ENCODE results near the gene RANBP10. TPM values are rescaled to one million over a fixed set of nuclear protein-coding genes. Genes with fewer than 3 reads are reported as not detected.
A peak's percentile ranks its signal among the peaks of the same experiment; 100 is the strongest.

The RANBP10 gene
- total RNA-seq, 4 donors from 2014 or later: 6.4 to 12.9 (median 10.8) TPM

- no peak overlapping the region for H3K4me3 ChIP-seq
- H3K27me3 ChIP-seq: no peaks in the 10 kb centered on the region
- 60 to 67% methylated on average over 4 to 6 of the region's 6 CpGs for WGBS, 2 donors
- TF ChIP-seq POLR2A (IDR thresholded peaks at IDR 0.05) (no peak), CTCF (IDR thresholded peaks at IDR 0.05) (no peak)
- H3K36me3 ChIP-seq: peaks cover 0 to 29% (median 3%) of the 10 kb centered on the region in 3 donors
- H3K9me3 ChIP-seq: no peaks in the 10 kb centered on the region
- peak overlapping the region in 2 of 4 donors; percentile 15 to 57 for H3K27ac ChIP-seq
- intact Hi-C loops (cut with DNase I): no loop called here
- DNase-seq: no peak
- H3K4me1 ChIP-seq: peaks cover 5 to 31% (median 23%) of the 10 kb centered on the region in 3 donors
Observed at GRCh38 chr16:67773569-67774456, 32.5 kb downstream of the RANBP10 start.

DNA sequence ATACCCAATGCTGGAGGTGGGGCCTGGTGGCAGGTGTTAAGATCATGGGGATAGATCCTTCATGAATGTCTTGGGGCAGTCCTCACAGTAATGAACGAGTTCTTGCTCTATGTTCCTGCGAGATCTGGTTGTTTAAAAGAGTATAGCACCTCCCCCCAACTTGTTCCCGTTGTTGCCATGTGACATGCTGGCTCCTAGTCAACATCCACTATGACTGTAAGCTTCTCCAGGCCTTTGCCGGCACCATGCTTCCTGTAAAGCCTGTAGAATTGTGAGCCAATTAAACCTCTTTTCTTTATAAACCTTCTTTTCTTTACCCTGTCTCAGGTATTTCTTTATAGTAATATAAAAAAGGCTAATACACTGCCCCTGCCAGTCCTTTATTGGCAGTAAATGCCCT is 33.3 kb downstream of the RANBP10 start:
- Histone ChIP-seq H3K9me3 (no peaks in the 10 kb centered on the region), H3K27ac (peak overlapping the region in 2 of 4 donors; percentile 18 to 57), H3K27me3 (no peaks in the 10 kb centered on the region), H3K4me3 (no peak overlapping the region), H3K36me3 (peaks cover 0 to 29% (median 3%) of the 10 kb centered on the region in 3 donors), H3K4me1 (peaks cover 5 to 35% (median 23%) of the 10 kb centered on the region in 3 donors)
- TF ChIP-seq POLR2A (IDR thresholded peaks at IDR 0.05): no peak
- intact Hi-C loops (cut with DNase I): no loop called here
- 36 to 62% methylated on average over 4 of the region's 4 CpGs for WGBS, 2 donors
- DNase-seq: no peak

- WGBS, 2 donors: 80 to 98% methylated on average over 5 to 6 of the region's 6 CpGs
Observed at GRCh38 chr16:67770346-67770991, 35.9 kb downstream of the RANBP10 start.

DNA sequence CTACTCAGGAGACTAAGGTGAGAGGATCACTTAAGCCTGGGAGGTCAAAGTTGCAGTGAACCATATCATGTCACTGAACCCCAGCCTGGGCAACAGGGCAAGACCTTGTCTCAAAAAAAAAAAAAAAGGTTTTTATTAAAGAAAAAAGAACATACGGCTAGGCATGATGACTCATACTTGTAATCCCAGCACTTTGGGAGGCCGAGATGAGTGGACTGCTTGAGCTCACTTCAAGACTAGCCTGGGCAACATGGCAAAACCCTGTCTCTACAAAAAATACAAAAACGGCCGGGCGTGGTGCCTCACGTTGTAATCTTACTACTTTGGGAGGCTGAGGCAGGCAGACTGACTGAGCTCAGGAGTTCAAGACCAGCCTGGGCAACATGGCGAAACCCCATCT is 38.4 kb downstream of the RANBP10 start:
- 33 to 41% methylated on average over 7 of the region's 7 CpGs for WGBS, 2 donors
- peaks cover 0 to 59% (median 7%) of the 10 kb centered on the region in 3 donors for H3K36me3 ChIP-seq

More at GRCh38 chr16:67770346-67770991, 35.9 kb downstream of the RANBP10 start:
- no peak for DNase-seq
- TF ChIP-seq POLR2A (IDR thresholded peaks at IDR 0.05) (no peak), CTCF (IDR thresholded peaks at IDR 0.05) (no peak)
- Histone ChIP-seq H3K27me3 (no peaks in the 10 kb centered on the region), H3K27ac (no peak overlapping the region), H3K36me3 (peaks cover 0 to 48% (median 3%) of the 10 kb centered on the region in 3 donors), H3K4me3 (no peak overlapping the region), H3K9me3 (no peaks in the 10 kb centered on the region), H3K4me1 (peaks cover 5 to 39% (median 23%) of the 10 kb centered on the region in 3 donors)
- intact Hi-C loops (cut with DNase I): no loop called here

GRCh38 chr16:67766291-67766690 is 40.1 kb downstream of the RANBP10 start:
- H3K27me3 ChIP-seq: no peaks in the 10 kb centered on the region
- peaks cover 0 to 12% (median 0%) of the 10 kb centered on the region in 3 donors for H3K4me1 ChIP-seq
- H3K27ac ChIP-seq: no peak overlapping the region
- TF ChIP-seq POLR2A (IDR thresholded peaks at IDR 0.05) (no peak), CTCF (IDR thresholded peaks at IDR 0.05) (no peak)
- intact Hi-C loops (cut with DNase I): no loop called here
- no peak for DNase-seq
- H3K4me3 ChIP-seq: no peak overlapping the region
- H3K36me3 ChIP-seq: peaks cover 0 to 64% (median 7%) of the 10 kb centered on the region in 3 donors
- 87 to 98% methylated on average over 4 of the region's 4 CpGs for WGBS, 2 donors
- H3K9me3 ChIP-seq: no peaks in the 10 kb centered on the region

More for the DNA sequence above, 38.4 kb downstream of the RANBP10 start:
- no peak for DNase-seq
- TF ChIP-seq POLR2A (IDR thresholded peaks at IDR 0.05) (no peak), CTCF (IDR thresholded peaks at IDR 0.05) (no peak)
- no peak overlapping the region for H3K4me3 ChIP-seq
- peaks cover 0 to 23% (median 10%) of the 10 kb centered on the region in 3 donors for H3K4me1 ChIP-seq
- H3K27ac ChIP-seq: peak overlapping the region in 1 of 4 donors; percentile 18
- no peaks in the 10 kb centered on the region for H3K9me3 ChIP-seq
- intact Hi-C loops (cut with DNase I): no loop called here
- no peaks in the 10 kb centered on the region for H3K27me3 ChIP-seq

All from esophagus squamous epithelium (tissue), 5 donors.